ENCODE data around the gene DDOST. TPM values are rescaled to one million over a fixed set of nuclear protein-coding genes. Genes with fewer than 3 reads are reported as not detected.

The DDOST gene
- total and polyA plus RNA-seq, 10 of the 15 experiments (the other 5 are each of a cell fraction or from before 2014, with no cell fraction given): 100 to 274 (median 201) TPM

GRCh38 chr1:20661207-20662109 is at the start of gene DDOST (continued):
- TF ChIP-seq BCLAF1 (IDR thresholded peaks at IDR 0.05) (no peak), NKRF (conservative IDR thresholded peaks at IDR 0.05) (peak; percentile 65; the same call in 1 of the 2 replicates), CREM (IDR thresholded peaks at IDR 0.05; ENCODE audit: low read depth) (peak; percentile 52; the same call in 1 of the 2 replicates), KAT2A (conservative IDR thresholded peaks at IDR 0.05; ENCODE audit: control insufficient read depth, low read depth, low read length) (no peak), IRF3 (IDR thresholded peaks at IDR 0.05) (peak; percentile 87), SIX5 (IDR thresholded peaks at IDR 0.05; ENCODE audit: low read depth, low read length, severe bottlenecking) (peak; percentile 38), ATF7 (IDR thresholded peaks at IDR 0.05; ENCODE audit: low read depth) (0 out of 2 replicates have a peak, but pooled peaks have one; percentile 21), HDAC2 (IDR thresholded peaks at IDR 0.05) (no peak), ZBTB33 (IDR thresholded peaks at IDR 0.05) (no peak), ZBED1 (IDR thresholded peaks at IDR 0.05; ENCODE audit: borderline replicate concordance) (no peak; the same call in 1 of the 2 replicates), ZZZ3 (IDR thresholded peaks at IDR 0.05; ENCODE audit: control insufficient read depth, insufficient read length, low read depth) (no peak), ELK1 (IDR thresholded peaks at IDR 0.05; ENCODE audit: low read depth, low read length) (peak; percentile 94), ASH2L (IDR thresholded peaks at IDR 0.05; ENCODE audit: borderline replicate concordance, low read depth) (no peak; the same call in 1 of the 2 replicates), JUND (IDR thresholded peaks at IDR 0.05; ENCODE audit: low read depth, low read length) (0 out of 2 replicates have a peak, but pooled peaks have one; percentile 17), ZNF384 (IDR thresholded peaks at IDR 0.05; ENCODE audit: borderline replicate concordance, low read depth, low read length) (no peak), SUZ12 (IDR thresholded peaks at IDR 0.05; ENCODE audit: unreplicated experiment) (no peak), ZNF217 (IDR thresholded peaks at IDR 0.05) (no peak), SPI1 (IDR thresholded peaks at IDR 0.05; ENCODE audit: borderline replicate concordance, insufficient read depth, low read depth, low read length) (peak; percentile 64; the same call in 1 of the 2 replicates), NFYB (IDR thresholded peaks at IDR 0.05; ENCODE audit: insufficient read depth, low read depth, low read length) (peak; percentile 97), HDAC6 (IDR thresholded peaks at IDR 0.05; ENCODE audit: unreplicated experiment) (no peak)
